ENCODE measurements around the gene LIMS2. TPM values are rescaled to one million over a fixed set of nuclear protein-coding genes. Genes with fewer than 3 reads are reported as not detected.

The LIMS2 gene
- polyA plus RNA-seq, 1 donor (not counting 4 experiments of a cell fraction or from before 2014, with no cell fraction given): not detected

GRCh38 chr2:127606625-127607398 is 68.5 kb downstream of the LIMS2 start:
- no peak overlapping the region for H3K4me3 ChIP-seq (ENCODE audit: control insufficient read depth in 2 of 3, extremely low read depth in 1 of 3, insufficient read depth in 2 of 3, low read depth in 1 of 3, low read length in 3 of 3)
- peaks cover 3% of the 10 kb centered on the region for H3K27me3 ChIP-seq (ENCODE audit: control insufficient read depth, extremely low read depth, insufficient read depth, low read length)
- H3K4me2 ChIP-seq (ENCODE audit: control insufficient read depth, extremely low read depth, insufficient read depth, low read depth, low read length): no peak overlapping the region
- dilution Hi-C loops (cut with MboI; ENCODE audit: extremely low pct_ligation_motif_present, low sequenced_read_pairs): no loop called here
- FAIRE-seq (no peak), DNase-seq (ENCODE audit: low read depth, low spot score) (no peak)
- TF ChIP-seq EZH2 (IDR thresholded peaks at IDR 0.05; ENCODE audit: low read length): no peak
- TF ChIP-seq CTCF (optimal IDR thresholded peaks at IDR 0.05 in 1 of 3, IDR thresholded peaks at IDR 0.05 in 1 of 3, conservative IDR thresholded peaks at IDR 0.05 in 1 of 3; ENCODE audit: extremely low read depth in 1 of 3, insufficient read depth in 2 of 3, low read length in 3 of 3): no peak
- no peak overlapping the region for H3K9ac ChIP-seq (ENCODE audit: control insufficient read depth, extremely low read depth, insufficient read depth, low read length)
- H3K79me2 ChIP-seq (ENCODE audit: control insufficient read depth, insufficient read depth, low read length): no peaks in the 10 kb centered on the region
- H4K20me1 ChIP-seq (ENCODE audit: control insufficient read depth, extremely low read depth, insufficient read depth, low read length): no peaks in the 10 kb centered on the region
- no peaks in the 10 kb centered on the region for H3K9me3 ChIP-seq (ENCODE audit: control insufficient read depth, low read depth, low read length)
- H3K36me3 ChIP-seq (ENCODE audit: control insufficient read depth in 2 of 2, extremely low read depth in 1 of 2, insufficient read depth in 2 of 2, low read length in 2 of 2): no peaks in the 10 kb centered on the region
- H2AFZ ChIP-seq (ENCODE audit: control insufficient read depth, low read length): no peak overlapping the region
- no peaks in the 10 kb centered on the region for H3K4me1 ChIP-seq (ENCODE audit: control insufficient read depth, extremely low read depth, insufficient read depth, low read length)
- no peak overlapping the region for H3K27ac ChIP-seq (ENCODE audit: control insufficient read depth, insufficient read depth, low read length)
- no peaks in the 10 kb centered on the region for H3K9me1 ChIP-seq (ENCODE audit: control insufficient read depth, extremely low read depth, insufficient read depth, low read length)

- H3K9ac ChIP-seq (ENCODE audit: control insufficient read depth, extremely low read depth, insufficient read depth, low read length): no peak overlapping the region
- FAIRE-seq (no peak), DNase-seq (ENCODE audit: low read depth, low spot score) (no peak)
- H3K79me2 ChIP-seq (ENCODE audit: control insufficient read depth, insufficient read depth, low read length): no peaks in the 10 kb centered on the region
- no peaks in the 10 kb centered on the region for H3K36me3 ChIP-seq (ENCODE audit: control insufficient read depth in 2 of 2, extremely low read depth in 1 of 2, insufficient read depth in 2 of 2, low read length in 2 of 2)
- H3K4me3 ChIP-seq (ENCODE audit: control insufficient read depth in 2 of 3, extremely low read depth in 1 of 3, insufficient read depth in 2 of 3, low read depth in 1 of 3, low read length in 3 of 3): no peak overlapping the region
- no peak overlapping the region for H3K4me2 ChIP-seq (ENCODE audit: control insufficient read depth, extremely low read depth, insufficient read depth, low read depth, low read length)
- H2AFZ ChIP-seq (ENCODE audit: control insufficient read depth, low read length): no peak overlapping the region
- H3K27me3 ChIP-seq (ENCODE audit: control insufficient read depth, extremely low read depth, insufficient read depth, low read length): peaks cover 3% of the 10 kb centered on the region
- H3K9me3 ChIP-seq (ENCODE audit: control insufficient read depth, low read depth, low read length): no peaks in the 10 kb centered on the region
- no peaks in the 10 kb centered on the region for H3K9me1 ChIP-seq (ENCODE audit: control insufficient read depth, extremely low read depth, insufficient read depth, low read length)
- no peaks in the 10 kb centered on the region for H4K20me1 ChIP-seq (ENCODE audit: control insufficient read depth, extremely low read depth, insufficient read depth, low read length)
- dilution Hi-C loops (cut with MboI; ENCODE audit: extremely low pct_ligation_motif_present, low sequenced_read_pairs): no loop called here
- TF ChIP-seq EZH2 (IDR thresholded peaks at IDR 0.05; ENCODE audit: low read length): no peak
- H3K4me1 ChIP-seq (ENCODE audit: control insufficient read depth, extremely low read depth, insufficient read depth, low read length): no peaks in the 10 kb centered on the region
- no peak overlapping the region for H3K27ac ChIP-seq (ENCODE audit: control insufficient read depth, insufficient read depth, low read length)
Measured at GRCh38 chr2:127605691-127606263, 69.6 kb downstream of the LIMS2 start.
